Naive B cell (primary cell): ENCODE data around the gene MPP2. TPM values are rescaled to one million over a fixed set of nuclear protein-coding genes. Genes with fewer than 3 reads are reported as not detected.
"Not testable (repeated sequence)": the region's sequence is repeated elsewhere in the genome, so short reads cannot be mapped to it uniquely, and the experiment has no call there.

Experiments used
- ATAC-seq, 2 donors: fragments of 150-1000 bp; cut with Tn5 transposase; 2 replicates each; pipeline ENCODE4 v1.10.0; 2021; ENCODE audit warnings: low read depth in 2 of 2, mild to moderate bottlenecking in 2 of 2, moderate library complexity in 2 of 2
- DNase-seq: peaks from one replicate; pipeline ENCODE4 v3.0.0; 2022
- H3K27ac Mint-ChIP-seq, 6 donors: one replicate each; pipeline ENCODE4 v1.8.0; 2020 to 2022; ENCODE audit warnings: mild to moderate bottlenecking in 6 of 6, mixed read lengths in 6 of 6, moderate library complexity in 5 of 6, inconsistent platforms in 2 of 6
- H3K27me3 Mint-ChIP-seq, 3 donors: one replicate each; pipeline ENCODE4 v1.8.0; 2021 to 2022; ENCODE audit warnings: mixed read lengths in 3 of 3, mild to moderate bottlenecking in 1 of 3
- H3K36me3 Mint-ChIP-seq, 2 donors: one replicate each; pipeline ENCODE4 v1.8.0; 2020 to 2022; ENCODE audit warnings: mixed read lengths in 2 of 2, inconsistent platforms in 1 of 2, mild to moderate bottlenecking in 1 of 2
- H3K4me1 Mint-ChIP-seq, 3 donors: one replicate each; pipeline ENCODE4 v1.8.0; 2020 to 2022; ENCODE audit warnings: mixed read lengths in 3 of 3, inconsistent platforms in 1 of 3, mild to moderate bottlenecking in 1 of 3, moderate library complexity in 1 of 3
- H3K4me3 Mint-ChIP-seq, 8 donors: one replicate each; pipeline ENCODE4 v1.8.0; 2020 to 2022; ENCODE audit warnings: mild to moderate bottlenecking in 8 of 8, mixed read lengths in 8 of 8, moderate library complexity in 8 of 8, inconsistent platforms in 2 of 8
- H3K9me3 Mint-ChIP-seq, 7 donors: one replicate each; pipeline ENCODE4 v1.8.0; 2020 to 2022; ENCODE audit warnings: mixed read lengths in 7 of 7, mild to moderate bottlenecking in 5 of 7, inconsistent platforms in 2 of 7, moderate library complexity in 1 of 7
- polyA plus RNA-seq, 6 donors: library from polyadenylated mRNA; unstranded; fragments of 300-500 nt; fragmentation: Illumina TruSeq; gene quantifications; one replicate each; pipeline ENCODE4 v1.2.3, GENCODE V29; 2021; ENCODE audit warnings: low read depth in 6 of 6

Gene MPP2
- polyA plus RNA-seq, 6 donors from 2014 or later = 0.18 TPM; not detected in 5

DNA sequence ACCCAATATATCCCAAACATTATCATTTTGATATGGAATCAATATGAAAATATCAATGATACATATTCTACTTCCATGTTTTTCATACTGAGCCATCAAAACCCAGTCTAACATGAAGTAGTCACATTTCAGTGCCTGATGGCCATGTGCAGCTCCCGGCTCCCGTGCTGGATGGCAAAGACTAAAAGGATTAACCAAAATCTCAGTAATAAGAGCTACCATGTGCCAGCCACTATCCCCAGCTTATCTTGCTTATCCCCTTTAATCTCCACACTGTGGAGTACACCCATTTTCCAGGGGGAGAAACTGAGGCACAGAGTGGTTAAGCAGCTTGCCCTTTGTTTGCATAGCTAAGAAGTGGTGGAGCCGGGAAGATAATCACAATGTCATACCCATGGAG, 51.2 kb downstream of the MPP2 start:
- no peak overlapping the region for H3K4me3 Mint-ChIP-seq
- peaks cover 0 to 7% (median 0%) of the 10 kb centered on the region in 7 donors for H3K9me3 Mint-ChIP-seq
- DNase-seq (no peak), ATAC-seq (no peak)
- H3K4me1 Mint-ChIP-seq = peaks cover 0 to 4% (median 0%) of the 10 kb centered on the region in 3 donors
- peaks cover 3 to 6% of the 10 kb centered on the region in 2 donors for H3K36me3 Mint-ChIP-seq
- H3K27me3 Mint-ChIP-seq = peaks cover 24 to 68% (median 48%) of the 10 kb centered on the region in 3 donors
- H3K27ac Mint-ChIP-seq = no peak overlapping the region

DNA sequence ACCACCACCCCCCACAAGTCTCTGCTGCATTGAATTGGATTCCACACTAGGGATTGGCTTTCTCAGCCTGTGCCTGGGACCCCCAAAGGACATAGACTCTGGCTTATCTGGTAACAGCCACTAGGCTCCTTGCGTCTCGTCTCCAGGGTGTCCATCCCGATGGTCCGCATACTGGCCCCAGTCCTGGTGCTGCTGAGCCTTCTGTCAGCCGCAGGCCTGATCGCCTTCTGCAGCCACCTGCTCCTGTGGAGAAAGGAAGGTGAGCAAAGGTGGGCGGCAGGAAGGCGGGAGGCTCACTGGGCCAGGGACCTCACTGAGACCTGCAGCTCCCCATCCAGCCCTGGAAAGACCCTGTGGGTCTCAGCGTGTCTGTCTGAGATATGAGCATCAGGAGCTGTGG, 52.3 kb downstream of the MPP2 start:
- no peak overlapping the region for H3K4me3 Mint-ChIP-seq
- peaks cover 0 to 7% (median 0%) of the 10 kb centered on the region in 7 donors for H3K9me3 Mint-ChIP-seq
- no peak overlapping the region for H3K27ac Mint-ChIP-seq
- DNase-seq (no peak), ATAC-seq (no peak)
- peaks cover 0 to 4% (median 0%) of the 10 kb centered on the region in 3 donors for H3K4me1 Mint-ChIP-seq
- peaks cover 19 to 70% (median 54%) of the 10 kb centered on the region in 3 donors for H3K27me3 Mint-ChIP-seq
- peaks cover 3 to 6% of the 10 kb centered on the region in 2 donors for H3K36me3 Mint-ChIP-seq

DNA sequence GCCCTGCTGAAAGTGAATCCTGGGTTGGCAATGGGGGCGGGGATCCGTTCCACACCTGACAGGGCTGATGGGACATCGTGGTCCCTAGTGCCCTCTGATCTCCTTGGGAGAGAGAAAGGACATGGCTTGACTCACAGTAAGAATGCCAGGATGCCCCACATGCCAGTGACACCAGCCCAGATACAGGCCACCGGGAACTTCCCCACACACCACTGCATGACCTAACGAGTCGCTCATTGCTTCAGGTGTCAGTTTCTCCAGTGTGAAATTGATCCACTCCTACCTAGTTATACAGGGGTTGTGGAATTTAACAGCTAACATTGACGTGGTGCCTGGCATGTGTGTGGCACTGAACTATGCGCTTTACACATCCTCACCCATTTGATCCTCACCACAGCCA, 52.8 kb downstream of the MPP2 start:
- no peak for DNase-seq
- H3K27me3 Mint-ChIP-seq = peaks cover 19 to 70% (median 60%) of the 10 kb centered on the region in 3 donors
- H3K9me3 Mint-ChIP-seq = peaks cover 0 to 7% (median 0%) of the 10 kb centered on the region in 7 donors
- ATAC-seq = no peak
- no peak overlapping the region for H3K4me3 Mint-ChIP-seq
- H3K27ac Mint-ChIP-seq = no peak overlapping the region
- H3K4me1 Mint-ChIP-seq = peaks cover 0 to 4% (median 0%) of the 10 kb centered on the region in 3 donors
- H3K36me3 Mint-ChIP-seq = peaks cover 3 to 6% of the 10 kb centered on the region in 2 donors

DNA sequence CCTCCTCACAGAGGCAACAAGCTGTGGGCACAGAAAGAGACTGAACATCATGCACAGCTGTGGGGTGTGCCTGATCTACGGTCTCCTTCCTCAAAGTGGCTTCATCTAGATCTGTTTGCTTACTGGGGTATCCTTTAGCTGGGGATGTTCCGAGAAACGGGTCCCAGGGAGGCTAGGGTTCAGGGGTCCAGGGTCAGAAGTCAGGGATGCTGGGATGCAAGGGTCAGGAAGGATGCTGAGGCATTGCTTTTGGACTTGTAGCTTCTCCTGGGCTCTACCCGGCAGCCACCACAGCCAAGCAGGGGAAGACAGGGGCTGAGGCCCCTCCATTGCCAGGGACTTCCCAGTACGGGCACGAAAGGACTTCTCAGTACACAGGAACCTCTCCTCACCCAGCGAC, 53.8 kb downstream of the MPP2 start:
- DNase-seq (no peak), ATAC-seq (no peak)
- H3K4me3 Mint-ChIP-seq = no peak overlapping the region
- H3K27ac Mint-ChIP-seq = no peak overlapping the region
- peaks cover 3 to 6% of the 10 kb centered on the region in 2 donors for H3K36me3 Mint-ChIP-seq
- peaks cover 0 to 7% (median 0%) of the 10 kb centered on the region in 7 donors for H3K9me3 Mint-ChIP-seq
- H3K27me3 Mint-ChIP-seq = peaks cover 18 to 77% (median 68%) of the 10 kb centered on the region in 3 donors
- H3K4me1 Mint-ChIP-seq = peaks cover 0 to 4% (median 0%) of the 10 kb centered on the region in 3 donors

DNA sequence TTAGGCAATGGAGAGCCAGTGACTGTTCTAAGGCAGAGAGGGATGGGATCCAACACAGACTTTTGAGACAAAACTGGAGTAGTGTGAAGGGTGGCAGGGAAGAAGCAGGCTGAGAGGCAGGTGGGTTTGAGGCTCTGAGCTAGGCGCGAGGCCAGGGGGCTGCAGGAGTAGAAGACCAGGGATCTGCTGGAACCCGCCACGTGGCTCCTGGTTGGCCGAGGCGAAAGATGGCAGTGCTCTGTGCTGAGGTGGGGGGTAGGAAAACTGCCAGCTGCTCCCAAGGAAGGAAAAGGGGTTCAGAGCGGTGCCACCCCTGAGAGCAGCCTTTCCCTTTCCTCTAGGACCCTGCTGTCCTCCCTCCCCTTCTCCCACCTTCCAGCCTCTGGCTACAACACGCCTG, 54.8 kb downstream of the MPP2 start:
- Mint-ChIP-seq H3K27me3 (peaks cover 21 to 74% (median 64%) of the 10 kb centered on the region in 3 donors), H3K27ac (no peak overlapping the region), H3K4me3 (no peak overlapping the region), H3K4me1 (peaks cover 0 to 4% (median 0%) of the 10 kb centered on the region in 3 donors), H3K9me3 (peaks cover 0 to 7% (median 0%) of the 10 kb centered on the region in 7 donors), H3K36me3 (peaks cover 3 to 6% of the 10 kb centered on the region in 2 donors)
- ATAC-seq = no peak
- DNase-seq = no peak

DNA sequence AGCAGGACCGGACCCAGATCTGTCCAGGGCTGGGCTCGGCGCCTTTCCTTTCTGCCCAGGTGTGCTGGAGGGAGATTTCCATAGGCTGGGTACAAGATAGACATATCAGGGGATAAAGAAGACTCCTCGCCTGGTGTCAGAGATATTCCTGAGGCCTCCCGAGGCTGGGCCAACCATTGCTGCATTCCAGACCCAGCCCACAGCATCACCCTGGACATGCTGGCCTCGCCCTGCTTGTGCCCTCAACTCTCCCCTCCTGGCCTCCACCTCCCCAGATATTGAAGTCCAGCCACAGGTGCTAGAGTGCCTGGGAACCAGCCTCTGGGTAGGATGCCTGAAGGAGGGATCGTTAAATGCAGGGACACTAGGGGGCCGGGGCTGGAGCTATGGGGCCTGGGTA, 58.2 kb downstream of the MPP2 start:
- Mint-ChIP-seq H3K36me3 (peaks cover 3 to 6% of the 10 kb centered on the region in 2 donors), H3K4me3 (no peak overlapping the region), H3K9me3 (no peaks in the 10 kb centered on the region), H3K4me1 (peaks cover 4 to 6% (median 4%) of the 10 kb centered on the region in 3 donors), H3K27ac (no peak overlapping the region), H3K27me3 (peaks cover 27 to 78% (median 58%) of the 10 kb centered on the region in 3 donors)
- DNase-seq (no peak), ATAC-seq (no peak)

DNA sequence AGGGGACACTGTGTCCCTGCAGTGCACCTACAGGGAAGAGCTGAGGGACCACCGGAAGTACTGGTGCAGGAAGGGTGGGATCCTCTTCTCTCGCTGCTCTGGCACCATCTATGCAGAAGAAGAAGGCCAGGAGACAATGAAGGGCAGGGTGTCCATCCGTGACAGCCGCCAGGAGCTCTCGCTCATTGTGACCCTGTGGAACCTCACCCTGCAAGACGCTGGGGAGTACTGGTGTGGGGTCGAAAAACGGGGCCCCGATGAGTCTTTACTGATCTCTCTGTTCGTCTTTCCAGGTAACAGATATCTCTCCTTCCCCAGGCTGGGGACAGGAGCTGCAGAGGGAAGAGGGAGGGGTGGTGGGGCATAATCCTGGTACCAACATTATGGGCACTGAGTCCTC, 58.7 kb downstream of the MPP2 start:
- no peak overlapping the region for H3K4me3 Mint-ChIP-seq
- H3K27ac Mint-ChIP-seq = no peak overlapping the region
- H3K36me3 Mint-ChIP-seq = peaks cover 3 to 6% of the 10 kb centered on the region in 2 donors
- DNase-seq (no peak), ATAC-seq (no peak)
- peaks cover 27 to 73% (median 57%) of the 10 kb centered on the region in 3 donors for H3K27me3 Mint-ChIP-seq
- peaks cover 4 to 6% (median 4%) of the 10 kb centered on the region in 3 donors for H3K4me1 Mint-ChIP-seq
- H3K9me3 Mint-ChIP-seq = no peaks in the 10 kb centered on the region

DNA sequence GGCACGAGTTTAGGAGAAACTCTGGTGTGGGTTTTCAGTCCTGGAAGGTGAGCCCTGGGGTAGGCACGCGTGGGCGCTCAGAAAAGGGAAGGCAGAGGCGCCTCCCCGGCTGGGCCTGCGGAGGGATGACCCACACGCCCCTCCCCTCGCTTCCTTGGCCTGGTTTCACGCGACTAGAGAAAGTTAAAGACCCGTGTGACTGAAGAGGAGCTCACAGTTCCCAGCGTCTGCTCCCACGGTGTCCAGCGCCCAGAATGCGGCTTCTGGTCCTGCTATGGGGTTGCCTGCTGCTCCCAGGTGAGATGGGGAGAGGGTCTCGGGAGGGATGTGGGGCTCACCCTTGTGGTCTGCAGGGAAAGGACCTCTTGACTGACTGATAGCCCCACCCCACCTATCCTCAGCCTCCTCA, 60.4 kb downstream of the MPP2 start, which contains the start of gene CD300LG:
Gene CD300LG (plus strand): TSS at position 214 of the 409 bp plus-strand sequence. CDS start 41 bp downstream, at position 255.
- Mint-ChIP-seq H3K9me3 (peaks cover 0 to 5% (median 0%) of the 10 kb centered on the region in 7 donors), H3K4me3 (no peak within 1 kb of the TSS), H3K36me3 (peaks cover 3 to 13% of the 10 kb centered on the region in 2 donors), H3K27me3 (peaks cover 23 to 62% (median 50%) of the 10 kb centered on the region in 3 donors), H3K4me1 (peaks cover 3 to 6% (median 4%) of the 10 kb centered on the region in 3 donors), H3K27ac (peak within 1 kb of the TSS in 1 of 6 donors; percentile 61)
- DNase-seq = no peak
- no peak for ATAC-seq

DNA sequence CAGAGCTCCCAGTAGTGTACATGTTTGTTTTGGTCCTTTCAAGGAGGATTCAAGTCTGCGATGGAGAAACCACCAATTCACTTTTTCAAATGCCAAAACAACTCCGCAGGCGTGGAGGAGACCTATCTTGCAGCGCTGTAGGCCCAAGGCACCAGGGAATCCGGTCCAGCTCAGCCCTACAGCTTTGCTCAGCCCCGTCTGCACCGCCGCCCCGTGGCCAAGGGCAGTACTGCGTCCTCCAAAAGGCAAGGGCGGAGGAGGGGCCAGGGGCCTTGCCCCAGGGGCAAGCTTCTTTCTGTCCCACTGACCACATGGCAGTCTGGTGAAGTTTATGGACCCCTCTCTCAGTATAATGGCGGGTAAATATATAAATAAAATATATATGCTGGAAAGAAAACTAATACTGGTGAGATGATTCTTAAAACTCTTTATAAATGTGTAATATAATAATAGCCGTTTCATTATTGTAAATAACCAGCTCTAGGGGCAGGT, 61.1 kb downstream of the MPP2 start:
- DNase-seq (peak; percentile 57), ATAC-seq (peak; percentile 89 to 91)
- Mint-ChIP-seq H3K36me3 (peaks cover 0 to 8% of the 10 kb centered on the region in 2 donors), H3K4me1 (peaks cover 0 to 6% (median 4%) of the 10 kb centered on the region in 3 donors), H3K4me3 (no peak overlapping the region), H3K9me3 (peaks cover 0 to 5% (median 0%) of the 10 kb centered on the region in 7 donors), H3K27me3 (peaks cover 19 to 55% (median 43%) of the 10 kb centered on the region in 3 donors), H3K27ac (no peak overlapping the region)

DNA sequence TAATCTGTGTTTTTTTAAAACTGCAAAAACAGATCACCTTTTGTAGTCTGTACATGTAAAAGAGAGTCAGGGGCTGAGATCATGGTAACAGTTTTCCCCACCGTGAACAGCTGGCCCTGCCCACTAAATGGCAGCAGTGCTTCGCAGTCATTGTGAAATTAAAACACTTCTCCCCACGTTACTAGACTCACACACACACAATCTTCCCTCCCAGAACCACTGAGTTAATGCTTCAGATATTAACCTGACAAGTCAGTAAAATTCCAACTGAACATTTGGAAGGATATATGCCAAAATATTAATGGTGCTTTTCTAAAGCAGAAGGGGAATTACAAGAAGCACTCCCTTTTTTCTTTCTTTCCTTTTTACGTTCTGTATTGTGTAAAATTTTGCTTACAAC, 61.6 kb downstream of the MPP2 start:
- H3K4me3 Mint-ChIP-seq = no peak overlapping the region
- H3K27me3 Mint-ChIP-seq = peaks cover 19 to 53% (median 40%) of the 10 kb centered on the region in 3 donors
- peaks cover 0 to 5% (median 0%) of the 10 kb centered on the region in 7 donors for H3K9me3 Mint-ChIP-seq
- H3K36me3 Mint-ChIP-seq = peaks cover 0 to 7% of the 10 kb centered on the region in 2 donors
- DNase-seq (no peak), ATAC-seq (no peak)
- no peak overlapping the region for H3K27ac Mint-ChIP-seq
- H3K4me1 Mint-ChIP-seq = peaks cover 0 to 6% (median 4%) of the 10 kb centered on the region in 3 donors

DNA sequence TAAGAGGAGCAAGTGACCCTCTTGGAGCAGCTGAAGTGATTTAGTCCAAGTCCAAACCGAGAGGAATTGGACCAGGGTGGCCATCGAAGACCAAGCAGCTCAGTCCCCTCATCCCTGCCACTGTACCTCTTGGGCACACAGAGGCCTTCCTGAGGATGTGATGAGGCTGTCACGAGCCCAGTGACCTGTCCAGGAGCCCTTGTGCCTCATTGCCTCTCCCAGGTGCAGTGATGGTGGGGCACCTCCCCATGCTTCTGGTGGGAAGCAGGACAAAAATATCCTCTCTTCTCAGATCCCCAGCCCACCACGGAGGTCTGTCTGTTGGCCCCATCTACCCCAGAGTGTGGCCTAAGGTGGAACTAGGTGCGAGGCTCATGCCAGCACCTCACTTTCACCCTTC, 63.1 kb downstream of the MPP2 start:
- Mint-ChIP-seq H3K9me3 (peaks cover 0 to 5% (median 0%) of the 10 kb centered on the region in 7 donors), H3K27ac (no peak overlapping the region), H3K36me3 (peaks cover 0 to 7% of the 10 kb centered on the region in 2 donors), H3K4me1 (peaks cover 0 to 8% (median 6%) of the 10 kb centered on the region in 3 donors), H3K4me3 (no peak overlapping the region), H3K27me3 (peaks cover 19 to 47% (median 36%) of the 10 kb centered on the region in 3 donors)
- ATAC-seq = no peak
- DNase-seq = no peak

DNA sequence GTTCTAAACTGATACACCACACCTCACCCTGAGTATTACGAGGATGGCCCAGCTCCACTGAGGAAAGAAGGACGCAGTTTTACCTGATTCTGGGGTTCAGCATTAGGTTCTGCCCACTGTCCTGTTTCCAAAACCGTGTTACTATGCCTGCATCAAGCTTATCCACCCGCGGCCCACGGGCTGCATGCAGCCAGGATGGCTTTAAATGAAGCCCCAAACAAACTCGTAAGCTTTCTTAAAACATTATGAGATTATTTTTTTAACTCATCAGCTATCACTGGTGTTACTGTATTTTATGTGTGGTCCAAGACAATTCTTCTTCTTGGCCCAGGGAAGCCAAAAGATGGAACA, 64.4 kb downstream of the MPP2 start:
- Mint-ChIP-seq H3K27ac (no peak overlapping the region), H3K9me3 (peaks cover 0 to 5% (median 0%) of the 10 kb centered on the region in 7 donors), H3K36me3 (peaks cover 0 to 7% of the 10 kb centered on the region in 2 donors)

DNA sequence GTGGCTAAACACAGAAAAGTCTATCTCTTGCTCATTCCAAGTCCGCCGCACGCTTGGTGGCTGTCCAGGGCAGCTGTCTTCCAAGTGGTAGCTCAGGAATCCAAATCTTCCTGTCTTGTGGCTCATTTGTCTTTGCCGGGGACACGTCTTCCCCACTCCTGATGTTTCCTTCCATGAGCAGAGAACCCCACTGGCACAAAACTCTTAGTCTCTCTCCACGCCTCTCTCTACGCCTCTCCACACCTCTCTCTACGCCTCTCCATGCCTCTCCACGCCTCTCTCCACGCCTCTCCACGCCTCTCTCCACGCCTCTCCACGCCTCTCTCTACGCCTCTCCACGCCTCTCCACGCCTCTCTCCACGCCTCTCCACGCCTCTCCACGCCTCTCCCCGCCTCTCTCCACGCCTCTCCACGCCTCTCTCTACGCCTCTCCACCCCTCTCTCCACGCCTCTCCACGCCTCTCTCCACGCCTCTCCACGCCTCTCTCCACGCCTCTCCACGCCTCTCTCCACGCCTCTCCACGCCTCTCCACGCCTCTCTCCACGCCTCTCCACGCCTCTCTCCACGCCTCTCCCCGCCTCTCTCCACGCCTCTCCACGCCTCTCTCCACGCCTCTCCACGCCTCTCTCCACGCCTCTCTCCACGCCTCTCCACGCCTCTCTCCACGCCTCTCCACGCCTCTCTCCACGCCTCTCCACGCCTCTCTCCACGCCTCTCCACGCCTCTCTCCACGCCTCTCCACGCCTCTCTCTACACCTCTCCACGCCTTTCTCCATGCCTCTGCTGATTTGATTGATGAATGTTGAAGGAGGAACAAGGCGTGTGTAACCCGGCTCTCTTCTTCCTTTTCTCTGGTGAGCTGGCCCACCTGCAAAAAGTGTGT, 65.0 kb downstream of the MPP2 start:
- not testable (repeated sequence) for H3K9me3 Mint-ChIP-seq, H3K4me1 Mint-ChIP-seq, ATAC-seq, DNase-seq, H3K4me3 Mint-ChIP-seq, H3K36me3 Mint-ChIP-seq
- Mint-ChIP-seq H3K27me3 (peaks cover 14 to 33% (median 23%) of the 10 kb centered on the region in 3 donors), H3K27ac (peak overlapping the region in 1 of 6 donors; percentile 93)

More for the DNA sequence above, 64.4 kb downstream of the MPP2 start:
- Mint-ChIP-seq H3K4me1 (peaks cover 0 to 8% (median 6%) of the 10 kb centered on the region in 3 donors), H3K4me3 (peak overlapping the region in 1 of 8 donors; percentile 10), H3K27me3 (peaks cover 14 to 38% (median 28%) of the 10 kb centered on the region in 3 donors)
- DNase-seq (no peak), ATAC-seq (no peak)
